H1 (cell line): ENCODE data around the gene SERGEF. TPM values are rescaled to one million over a fixed set of nuclear protein-coding genes. Genes with fewer than 3 reads are reported as not detected.

ENCODE experiments used
- CTCF ChIA-PET: fragments of 300-600 bp; sonication (Branson Sonifier 250); formaldehyde crosslinking; loops from one replicate; lab custom pipeline; 2021; ENCODE audit not compliant: partially characterized antibody; lab: Charles Lee
- POLR2A ChIA-PET: fragments of 300-600 bp; sonication (Branson Sonifier 250); formaldehyde crosslinking; loops from one replicate; lab custom pipeline; 2021; ENCODE audit warnings: inconsistent platforms; ENCODE audit not compliant: partially characterized antibody; lab: Charles Lee
- DNase-seq, 2 experiments: peaks; one replicate each; pipeline versions ENCODE4 v3.0.0 to v3.0.0-alpha.2; 2010 to 2022; ENCODE audit warnings: low spot score in 2 of 2, low read depth in 1 of 2, mixed read lengths in 1 of 2
- FAIRE-seq: peaks from 2 replicates; lab custom pipeline; 2011; peaks lifted over from hg19 to GRCh38; lab: Jason Lieb, UNC
- H2AFZ ChIP-seq: 2 replicates; pipeline ENCODE4 v1.8.1; 2012; ENCODE audit warnings: low read length, inconsistent platforms
- H2AK5ac ChIP-seq: 2 replicates; pipeline ENCODE4 v1.6.1; 2013; ENCODE audit warnings: low read depth, low read length
- H2BK120ac ChIP-seq: replicated peaks from 2 replicates; pipeline ENCODE3; 2013; ENCODE audit warnings: low read depth, low read length, inconsistent platforms
- H2BK12ac ChIP-seq: 2 replicates; pipeline ENCODE4 v1.6.1; 2013; ENCODE audit warnings: low read depth, low read length
- H2BK15ac ChIP-seq: 2 replicates; pipeline ENCODE4 v1.6.1; 2013; ENCODE audit warnings: low read length
- H2BK20ac ChIP-seq: 2 replicates; pipeline ENCODE4 v1.6.1; 2013; ENCODE audit warnings: low read length
- H2BK5ac ChIP-seq: 2 replicates; pipeline ENCODE4 v1.6.1; 2013; ENCODE audit warnings: low read depth, low read length
- H3K14ac ChIP-seq: 2 replicates; pipeline ENCODE4 v1.6.1; 2013; ENCODE audit warnings: inconsistent platforms; ENCODE audit not compliant: insufficient read length
- H3K18ac ChIP-seq: 2 replicates; pipeline ENCODE4 v1.6.1; 2013; ENCODE audit warnings: low read length; ENCODE audit errors: extremely low read depth
- H3K23ac ChIP-seq: 2 replicates; pipeline ENCODE4 v1.6.1; 2013; ENCODE audit warnings: inconsistent platforms; ENCODE audit not compliant: insufficient read length
- H3K23me2 ChIP-seq: 2 replicates; pipeline ENCODE4 v1.6.1; 2013; ENCODE audit warnings: low read depth, low read length
- H3K27ac ChIP-seq: 2 replicates; pipeline ENCODE4 v1.6.1; 2011; ENCODE audit warnings: low read depth, low read length, inconsistent platforms
- H3K27me3 ChIP-seq, 4 experiments: replicated peaks in 1 of 4; 1 replicate in 1 of 4; 2 replicates in 3 of 4; pipeline versions ENCODE4 v1.6.1 to v1.8.1; 2011 to 2013; ENCODE audit warnings: low read length in 3 of 4, mild to moderate bottlenecking in 3 of 4, inconsistent platforms in 2 of 4, mixed read lengths in 2 of 4, moderate library complexity in 1 of 4; ENCODE audit not compliant: control insufficient read depth in 3 of 4, insufficient read depth in 3 of 4; ENCODE audit errors: extremely low read depth in 1 of 4
- H3K36me3 ChIP-seq, 4 experiments: 2 replicates each; pipeline versions ENCODE4 v1.6.1 to v1.8.1; 2011 to 2013; ENCODE audit warnings: mild to moderate bottlenecking in 4 of 4, low read length in 3 of 4, moderate library complexity in 2 of 4, control low read depth in 1 of 4, inconsistent platforms in 1 of 4; ENCODE audit not compliant: insufficient read depth in 4 of 4, control insufficient read depth in 2 of 4
- H3K4ac ChIP-seq: replicated peaks from 2 replicates; pipeline ENCODE3; 2013; ENCODE audit warnings: low read length, low read depth, mixed read lengths, inconsistent platforms; ENCODE audit not compliant: insufficient read length
- H3K4me1 ChIP-seq, 4 experiments: replicated peaks in 1 of 4; 1 replicate in 1 of 4; 2 replicates in 3 of 4; pipeline versions ENCODE4 v1.6.1 to v1.8.1; 2011 to 2013; ENCODE audit warnings: low read length in 3 of 4, inconsistent platforms in 2 of 4, mixed read lengths in 1 of 4; ENCODE audit not compliant: insufficient read depth in 4 of 4, control insufficient read depth in 3 of 4
- H3K4me2 ChIP-seq, 2 experiments: 2 replicates each; pipeline versions ENCODE4 v1.6.1 to v1.8.1; 2011 to 2013; ENCODE audit warnings: low read depth in 2 of 2, low read length in 2 of 2, control low read depth in 1 of 2, inconsistent platforms in 1 of 2, mild to moderate bottlenecking in 1 of 2; ENCODE audit not compliant: insufficient read depth in 1 of 2
- H3K4me3 ChIP-seq, 4 experiments: fragments of 200-600, 300-600 bp in 1 of 4; sonication (generic), shearing (Covaris generic), sonication (Bioruptor Twin) in 1 of 4; 2 replicates each; pipeline versions ENCODE4 v1.5.1 to v1.8.1; 2011 to 2016; ENCODE audit warnings: low read length in 4 of 4, low read depth in 3 of 4, control low read depth in 2 of 4, inconsistent platforms in 2 of 4, mild to moderate bottlenecking in 2 of 4, mixed read lengths in 1 of 4, moderate library complexity in 1 of 4; ENCODE audit not compliant: insufficient read depth in 2 of 4; ENCODE audit errors: extremely low read depth in 1 of 4
- H3K56ac ChIP-seq: replicated peaks from 2 replicates; pipeline ENCODE3; 2013; ENCODE audit warnings: low read depth, mild to moderate bottlenecking, mixed read lengths, low read length, inconsistent platforms; ENCODE audit not compliant: insufficient read length
- H3K79me1 ChIP-seq: 2 replicates; pipeline ENCODE4 v1.6.1; 2013; ENCODE audit warnings: low read depth, low read length, control low read depth
- H3K79me2 ChIP-seq, 2 experiments: 2 replicates each; pipeline versions ENCODE4 v1.6.1 to v1.8.1; 2012 to 2013; ENCODE audit warnings: low read length in 2 of 2, mild to moderate bottlenecking in 2 of 2, inconsistent platforms in 1 of 2; ENCODE audit not compliant: insufficient read depth in 2 of 2, control insufficient read depth in 1 of 2
- H3K9ac ChIP-seq, 4 experiments: replicated peaks in 1 of 4; 1 replicate in 1 of 4; 2 replicates in 3 of 4; pipeline versions ENCODE4 v1.6.1 to v1.8.1; 2011 to 2013; ENCODE audit warnings: low read depth in 3 of 4, low read length in 3 of 4, control low read depth in 2 of 4, mild to moderate bottlenecking in 2 of 4, moderate library complexity in 2 of 4, inconsistent platforms in 1 of 4; ENCODE audit errors: extremely low read depth in 1 of 4
- H3K9me3 ChIP-seq, 2 experiments: 2 replicates each; pipeline versions ENCODE4 v1.6.1 to v1.8.1; 2012 to 2013; ENCODE audit warnings: mild to moderate bottlenecking in 2 of 2, moderate library complexity in 2 of 2, control low read depth in 1 of 2, inconsistent platforms in 1 of 2, low read depth in 1 of 2, low read length in 1 of 2, mixed read lengths in 1 of 2; ENCODE audit not compliant: insufficient read depth in 2 of 2
- H4K20me1 ChIP-seq, 2 experiments: replicated peaks in 1 of 2; 2 replicates each; pipeline versions ENCODE3 to v1.8.1; 2011 to 2013; ENCODE audit warnings: inconsistent platforms in 2 of 2, low read length in 2 of 2, mild to moderate bottlenecking in 1 of 2; ENCODE audit not compliant: insufficient read depth in 2 of 2, control insufficient read depth in 1 of 2
- H4K5ac ChIP-seq: 2 replicates; pipeline ENCODE4 v1.6.1; 2013; ENCODE audit warnings: low read length, low read depth, mixed read lengths, inconsistent platforms; ENCODE audit not compliant: insufficient read length
- H4K8ac ChIP-seq: 2 replicates; pipeline ENCODE4 v1.8.0; 2013; ENCODE audit warnings: mild to moderate bottlenecking, moderate library complexity, low read length, inconsistent platforms; ENCODE audit not compliant: insufficient read depth; ENCODE audit errors: extremely low read depth
- H4K91ac ChIP-seq: replicated peaks from 2 replicates; pipeline ENCODE3; 2013; ENCODE audit warnings: low read length, mixed read lengths, inconsistent platforms; ENCODE audit not compliant: insufficient read length
- GTF2F1 ChIP-seq: IDR thresholded peaks from 2 replicates; pipeline ENCODE4 v1.6.1; 2012; ENCODE audit warnings: low read depth, low read length, improper control_type of control experiment, borderline replicate concordance
- HDAC2 ChIP-seq, 2 experiments: fragments of 300-600 bp in 1 of 2; sonication (generic) in 1 of 2; IDR thresholded peaks; 2 replicates each; pipeline ENCODE4 v1.6.1; 2011 to 2012; ENCODE audit warnings: low read depth in 2 of 2, low read length in 2 of 2, mild to moderate bottlenecking in 2 of 2, moderate library complexity in 2 of 2, borderline replicate concordance in 1 of 2, inconsistent platforms in 1 of 2
- HDAC6 ChIP-seq: IDR thresholded peaks from one replicate; pipeline ENCODE4 v1.7.1; 2012; ENCODE audit warnings: low read depth, mild to moderate bottlenecking, inconsistent platforms, low read length, moderate library complexity
- KDM1A ChIP-seq: fragments of 200-600, 300-600 bp; sonication (generic); IDR thresholded peaks from 2 replicates; pipeline ENCODE4 v1.7.1; 2016; ENCODE audit warnings: mild to moderate bottlenecking, low read length, borderline replicate concordance
- KDM5A ChIP-seq: fragments of 200-600 bp; IDR thresholded peaks from 2 replicates; pipeline ENCODE4 v1.7.1; 2012; ENCODE audit warnings: mild to moderate bottlenecking, low read length, inconsistent platforms, mixed read lengths
- NANOG ChIP-seq: IDR thresholded peaks from 2 replicates; pipeline ENCODE4 v1.6.1; 2011; ENCODE audit warnings: low read length, low read depth, mild to moderate bottlenecking, inconsistent platforms; ENCODE audit not compliant: insufficient read depth, poor library complexity, severe bottlenecking
- POU5F1 ChIP-seq: IDR thresholded peaks from 2 replicates; pipeline ENCODE4 v1.6.1; 2011; ENCODE audit warnings: low read depth, mild to moderate bottlenecking, low read length, moderate library complexity
- RAD21 ChIP-seq, 2 experiments: IDR thresholded peaks in 1 of 2; conservative IDR thresholded peaks in 1 of 2; 2 replicates each; pipeline ENCODE4 v1.6.1; 2011; ENCODE audit warnings: low read depth in 2 of 2, low read length in 2 of 2, improper control_type of control experiment in 1 of 2, inconsistent platforms in 1 of 2, mild to moderate bottlenecking in 1 of 2, moderate library complexity in 1 of 2
- RFX5 ChIP-seq: IDR thresholded peaks from 2 replicates; pipeline ENCODE4 v1.6.1; 2011; ENCODE audit warnings: low read depth, low read length, improper control_type of control experiment, borderline replicate concordance
- SIRT6 ChIP-seq: IDR thresholded peaks from one replicate; pipeline ENCODE4 v1.7.1; 2012; ENCODE audit warnings: low read length, inconsistent platforms
- TEAD4 ChIP-seq: IDR thresholded peaks from 2 replicates; pipeline ENCODE4 v1.6.1; 2012; ENCODE audit warnings: low read depth, low read length, inconsistent platforms, mixed read lengths
- YY1 ChIP-seq: IDR thresholded peaks from 2 replicates; pipeline ENCODE4 v1.6.1; 2011; ENCODE audit warnings: low read depth, mild to moderate bottlenecking, low read length
- WGBS, 2 experiments: shearing (Covaris generic) in 1 of 2; methylation state at CpG; one replicate each; pipeline versions ENCODE4 v1.1.6 to v1.1.7; 2013 to 2015; ENCODE audit warnings: low lambda C conversion rate in 2 of 2, mixed read lengths in 2 of 2, inconsistent platforms in 1 of 2, low coverage in 1 of 2, missing lambda C conversion rate in 1 of 2; ENCODE audit not compliant: insufficient replicate concordance in 2 of 2, insufficient coverage in 1 of 2, insufficient read length in 1 of 2; ENCODE audit errors: extremely low coverage in 1 of 2, missing lambda C conversion rate in 1 of 2; 5-methylcytosine and 5-hydroxymethylcytosine counted together
- polyA plus RNA-seq, 7 experiments: library from polyadenylated mRNA; depleted of rRNA in 3 of 7; stranded (reverse) in 5 of 7; unstranded in 2 of 7; fragments of >200 nt in 5 of 7; fragments of 200-250 nt in 2 of 7; gene quantifications; 1 replicate in 5 of 7; 2 replicates in 1 of 7; 4 replicates in 1 of 7; pipeline versions ENCODE4 v1.2.1 to v1.2.3, GENCODE V29; 2011 to 2013; ENCODE audit warnings: missing spikeins in 2 of 7, mixed read lengths in 2 of 7
- total RNA-seq: library from RNA; stranded (reverse); fragmentation: NEBNext Ultra II Directional; extraction: Animal tissue kit (Norgen Biotek cat#: 25700); gene quantifications from 2 replicates; pipeline ENCODE4 v1.2.1, GENCODE V29; 2021

The SERGEF gene
- total and polyA plus RNA-seq, 2 of the 8 experiments (the other 6 are each of a cell fraction or from before 2014, with no cell fraction given), result 16.6 to 28.8 TPM

- Histone ChIP-seq H2AK5ac (no peak overlapping the region), H3K9me3 (no peaks in the 10 kb centered on the region), H4K91ac (no peak overlapping the region), H3K18ac (no peak overlapping the region), H3K36me3 (no peaks in the 10 kb centered on the region), H3K79me1 (no peaks in the 10 kb centered on the region), H3K4me2 (no peak overlapping the region), H3K4ac (no peak overlapping the region), H3K79me2 (no peaks in the 10 kb centered on the region), H2BK5ac (no peak overlapping the region), H3K56ac (no peak overlapping the region), H2BK20ac (no peak overlapping the region), H4K5ac (no peak overlapping the region), H2AFZ (no peak overlapping the region), H2BK15ac (no peak overlapping the region), H3K4me3 (no peak overlapping the region), H3K27me3 (no peaks in the 10 kb centered on the region), H3K27ac (no peak overlapping the region), H3K14ac (no peak overlapping the region), H3K23me2 (no peaks in the 10 kb centered on the region), H2BK120ac (no peak overlapping the region), H3K23ac (no peak overlapping the region), H4K20me1 (peaks cover 0 to 2% of the 10 kb centered on the region in 2 experiments), H3K9ac (no peak overlapping the region), H2BK12ac (no peak overlapping the region), H3K4me1 (no peaks in the 10 kb centered on the region), H4K8ac (no peak overlapping the region)
- 95% methylated on average over 38 of the region's 40 CpGs; no CpG with 5 or more reads in 1 of the 2 experiments for WGBS, 2 experiments
- FAIRE-seq (no peak), DNase-seq (no peak)
- POLR2A ChIA-PET, result no interaction called here
- CTCF ChIA-PET, result interaction anchor here (0.6 to 3.1 kb wide), 17 partner anchors 8 to 208 kb away, joined by 3 to 14 read pairs (median 3); no protein-coding TSS in a partner anchor
- no peak for TF ChIP-seq RFX5
- no peak for TF ChIP-seq KDM5A
- no peak for TF ChIP-seq YY1
- TF ChIP-seq TEAD4, result no peak
- no peak for TF ChIP-seq RAD21 (IDR thresholded peaks at IDR 0.05 in 1 of 2, conservative IDR thresholded peaks at IDR 0.05 in 1 of 2; ENCODE audit: low read depth in 2 of 2, low read length in 2 of 2)
- no peak for TF ChIP-seq NANOG
- no peak for TF ChIP-seq SIRT6
- no peak for TF ChIP-seq HDAC2 (IDR thresholded peaks at IDR 0.05; ENCODE audit: borderline replicate concordance in 1 of 2, low read depth in 2 of 2, low read length in 2 of 2)
- TF ChIP-seq KDM1A, result no peak
- TF ChIP-seq POU5F1, result no peak
- no peak for TF ChIP-seq HDAC6
- no peak for TF ChIP-seq GTF2F1
Observed at GRCh38 chr11:17778956-17779860, 233.6 kb downstream of the SERGEF start.
